GM21528 (cell line): ENCODE measurements around the gene CYP46A1.

Source experiments
- ATAC-seq: cut with Tn5 transposase; IDR thresholded peaks from one replicate; pipeline ENCODE4 v1.9.1; 2021; ENCODE audit warnings: mild to moderate bottlenecking, moderate library complexity; ENCODE audit not compliant: unreplicated experiment, low FRiP score

CYP46A1 gene

GRCh38 chr14:99686557-99687283 lies 2.6 kb downstream of the CYP46A1 start:
- ATAC-seq = no peak

- no peak for ATAC-seq
These were observed 3.4 kb downstream of the CYP46A1 start for GRCh38 chr14:99687284-99688209.

GRCh38 chr14:99688210-99688581 lies 4.1 kb downstream of the CYP46A1 start:
- no peak for ATAC-seq

GRCh38 chr14:99688629-99689028 lies 4.5 kb downstream of the CYP46A1 start:
- no peak for ATAC-seq

- ATAC-seq = no peak
These were observed 5.5 kb downstream of the CYP46A1 start for GRCh38 chr14:99689266-99690236.

- no peak for ATAC-seq
These were observed 6.5 kb downstream of the CYP46A1 start for GRCh38 chr14:99690636-99691035.

- ATAC-seq = no peak
These were observed 7.2 kb downstream of the CYP46A1 start for GRCh38 chr14:99691111-99691885.

- ATAC-seq = no peak
These were observed 9.8 kb downstream of the CYP46A1 start for GRCh38 chr14:99693918-99694317.

- no peak for ATAC-seq
These were observed 12.8 kb downstream of the CYP46A1 start for GRCh38 chr14:99696929-99697328.

- ATAC-seq = no peak
These were observed 14.1 kb downstream of the CYP46A1 start for GRCh38 chr14:99698236-99698635.

GRCh38 chr14:99698642-99699041 lies 14.5 kb downstream of the CYP46A1 start:
- no peak for ATAC-seq

- ATAC-seq = no peak
These were observed 15.1 kb downstream of the CYP46A1 start for GRCh38 chr14:99699085-99699760.

GRCh38 chr14:99699861-99700260 lies 15.8 kb downstream of the CYP46A1 start:
- ATAC-seq = no peak

GRCh38 chr14:99700379-99700778 lies 16.3 kb downstream of the CYP46A1 start:
- ATAC-seq = no peak

- no peak for ATAC-seq
These were observed 17.2 kb downstream of the CYP46A1 start for GRCh38 chr14:99701260-99701659.

- no peak for ATAC-seq
These were observed 18.0 kb downstream of the CYP46A1 start for GRCh38 chr14:99702115-99702514.

- no peak for ATAC-seq
These were observed 19.3 kb downstream of the CYP46A1 start for GRCh38 chr14:99703381-99703780.

GRCh38 chr14:99704037-99704436 lies 19.9 kb downstream of the CYP46A1 start:
- no peak for ATAC-seq
